GM12891 (cell line): ENCODE results near the gene NME3.

Experiments used
- POLR2A ChIP-seq: IDR thresholded peaks from 2 replicates; pipeline ENCODE4 v1.6.1; 2011; ENCODE audit warnings: low read depth, low read length, control low read depth
- POLR2AphosphoS5 ChIP-seq: IDR thresholded peaks from 2 replicates; pipeline ENCODE4 v1.6.1; 2011; ENCODE audit warnings: low read depth, low read length, control low read depth
- SPI1 ChIP-seq: IDR thresholded peaks from 2 replicates; pipeline ENCODE4 v1.6.1; 2011; ENCODE audit warnings: low read depth, low read length, control low read depth
- TAF1 ChIP-seq: IDR thresholded peaks from 2 replicates; pipeline ENCODE4 v1.6.1; 2011; ENCODE audit warnings: low read depth, low read length, control low read depth

GRCh38 chr16:1788095-1788707 is 16.9 kb upstream of the NME3 start:
- TF ChIP-seq TAF1, result no peak
- TF ChIP-seq POLR2AphosphoS5, result no peak
- no peak for TF ChIP-seq POLR2A
- no peak for TF ChIP-seq SPI1
